Hepatocyte (in vitro differentiated cells): ENCODE data around the gene FAM32A.

Experiments used
- EZH2 ChIP-seq: fragments of 200-600 bp; sonication (generic); IDR thresholded peaks from 2 replicates; pipeline ENCODE4 v1.6.1; 2016; ENCODE audit warnings: antibody characterized with exemption, mild to moderate bottlenecking, borderline replicate concordance
- TF ChIP-seq, protein P1 (sequence below): fragments of 200-600 bp; sonication (generic); IDR thresholded peaks from 2 replicates; pipeline ENCODE4 v1.5.1; 2016; ENCODE audit warnings: antibody characterized with exemption, mild to moderate bottlenecking; ENCODE audit not compliant: poor library complexity

DNA sequence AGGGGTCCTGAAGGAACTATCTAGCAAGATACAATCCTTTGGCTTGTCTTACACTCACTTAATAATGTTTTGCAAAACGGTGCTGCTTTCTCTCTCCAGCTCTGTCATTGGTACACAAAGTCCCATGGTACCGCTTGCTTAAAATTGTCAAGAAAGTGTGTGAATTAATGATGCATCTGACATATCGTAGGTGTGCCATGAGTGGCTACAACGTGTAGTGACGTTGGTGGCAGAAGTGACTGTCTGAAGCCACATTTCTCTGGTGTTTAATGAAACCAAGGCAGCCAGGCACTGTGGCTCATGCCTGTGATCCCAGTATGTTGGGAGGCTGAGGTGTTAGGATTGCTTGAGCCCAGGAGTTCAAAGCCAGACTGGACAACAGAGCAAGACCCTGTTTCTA lies 39.1 kb upstream of the FAM32A start:
- TF ChIP-seq, protein P1, sequence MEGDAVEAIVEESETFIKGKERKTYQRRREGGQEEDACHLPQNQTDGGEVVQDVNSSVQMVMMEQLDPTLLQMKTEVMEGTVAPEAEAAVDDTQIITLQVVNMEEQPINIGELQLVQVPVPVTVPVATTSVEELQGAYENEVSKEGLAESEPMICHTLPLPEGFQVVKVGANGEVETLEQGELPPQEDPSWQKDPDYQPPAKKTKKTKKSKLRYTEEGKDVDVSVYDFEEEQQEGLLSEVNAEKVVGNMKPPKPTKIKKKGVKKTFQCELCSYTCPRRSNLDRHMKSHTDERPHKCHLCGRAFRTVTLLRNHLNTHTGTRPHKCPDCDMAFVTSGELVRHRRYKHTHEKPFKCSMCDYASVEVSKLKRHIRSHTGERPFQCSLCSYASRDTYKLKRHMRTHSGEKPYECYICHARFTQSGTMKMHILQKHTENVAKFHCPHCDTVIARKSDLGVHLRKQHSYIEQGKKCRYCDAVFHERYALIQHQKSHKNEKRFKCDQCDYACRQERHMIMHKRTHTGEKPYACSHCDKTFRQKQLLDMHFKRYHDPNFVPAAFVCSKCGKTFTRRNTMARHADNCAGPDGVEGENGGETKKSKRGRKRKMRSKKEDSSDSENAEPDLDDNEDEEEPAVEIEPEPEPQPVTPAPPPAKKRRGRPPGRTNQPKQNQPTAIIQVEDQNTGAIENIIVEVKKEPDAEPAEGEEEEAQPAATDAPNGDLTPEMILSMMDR = no peak
- no peak for TF ChIP-seq EZH2
